ENCODE results near the gene ECD.

Gene ECD

DNA sequence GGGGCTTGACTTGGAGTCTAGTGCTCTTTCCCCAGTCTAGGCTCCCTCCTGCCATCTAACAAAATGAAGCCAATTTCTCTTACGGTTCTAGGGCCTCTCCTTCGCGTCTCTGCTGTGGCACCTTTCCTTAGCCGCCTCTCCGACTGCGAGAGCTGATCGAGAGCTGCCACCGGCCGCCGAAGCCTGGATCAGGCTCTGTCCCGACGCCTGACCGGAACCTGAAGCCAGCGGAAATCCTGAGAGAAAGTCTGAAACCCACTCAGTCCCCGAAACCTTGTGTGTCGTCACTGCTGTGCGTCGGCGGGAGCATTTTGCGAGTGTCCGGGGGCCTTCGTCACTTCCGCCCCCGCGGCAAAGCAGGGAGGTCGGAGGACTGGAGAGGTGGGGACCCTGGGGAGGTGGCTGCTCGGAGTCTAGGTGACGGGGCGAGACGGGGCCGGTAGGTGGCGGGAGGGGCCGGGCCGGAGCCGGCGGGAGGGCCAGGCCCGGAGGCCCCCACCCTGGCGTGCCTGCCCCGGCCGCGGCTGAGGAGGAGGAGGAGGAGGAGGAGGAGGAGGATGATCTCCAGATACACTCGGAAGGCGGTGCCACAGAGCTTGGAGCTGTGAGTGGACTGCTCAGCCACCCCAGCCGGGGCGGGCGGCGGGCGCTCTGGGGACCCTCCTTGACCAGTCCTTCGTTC is at the start of gene ECD, which contains the start of gene FAM149B1:
Gene ECD (minus strand): TSS at position 226 of the 682 bp plus-strand sequence. CDS start 4,071 bp downstream, outside the sequence.
Gene FAM149B1 (plus strand): TSS at position 337 of the 682 bp plus-strand sequence. CDS start 221 bp downstream, at position 558.
- DNase-seq = peak; percentile 95

DNA sequence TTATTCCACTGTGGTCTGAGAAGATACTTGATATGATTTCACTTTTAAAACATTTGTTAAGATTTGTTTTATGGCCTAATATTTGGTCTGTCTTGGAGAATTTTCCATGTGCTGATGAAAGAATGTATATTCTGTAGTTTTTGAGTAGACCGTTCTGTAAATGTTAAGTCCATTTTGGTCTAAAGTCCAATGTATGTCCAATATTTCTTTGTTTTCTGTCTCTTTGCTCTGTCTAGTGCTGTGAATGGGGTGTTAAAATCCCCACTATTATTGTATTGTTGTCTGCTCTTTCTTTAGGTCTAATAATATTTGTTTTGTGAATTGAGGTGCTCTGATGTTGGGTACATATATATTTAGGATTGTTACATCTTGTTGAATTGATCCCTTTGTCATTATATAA is 47.9 kb upstream of the ECD start:
- no peak for DNase-seq

- DNase-seq = no peak
Measured at GRCh38 chr10:73211106-73211811, 43.5 kb upstream of the ECD start.

- no peak for DNase-seq
Measured at GRCh38 chr10:73210395-73211105, 42.7 kb upstream of the ECD start.

- DNase-seq = peak; percentile 37
Measured at GRCh38 chr10:73209705-73210104, 41.9 kb upstream of the ECD start.

- no peak for DNase-seq
Measured at GRCh38 chr10:73207883-73208282, 40.1 kb upstream of the ECD start.

DNA sequence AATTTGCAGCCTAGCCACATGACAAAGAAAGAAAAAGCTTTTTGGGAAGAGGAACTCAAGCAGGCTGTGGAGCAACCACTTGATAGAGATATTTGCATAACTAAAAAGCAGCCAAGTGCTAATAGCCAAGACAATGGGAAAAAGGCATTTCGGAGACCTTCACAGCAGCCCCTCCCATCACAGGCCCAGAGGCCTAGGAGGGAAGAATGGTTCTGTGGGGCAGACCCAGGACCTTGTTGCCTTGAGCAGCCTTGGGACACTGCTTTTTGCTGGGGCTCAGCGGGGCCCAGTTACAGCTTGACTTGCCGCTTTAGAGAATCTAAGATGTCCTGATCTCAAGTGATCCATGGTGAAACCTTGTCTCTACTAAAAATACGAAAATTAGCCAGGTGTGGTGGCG is 38.6 kb upstream of the ECD start:
- DNase-seq = no peak

- DNase-seq = no peak
Measured at GRCh38 chr10:73205890-73206289, 38.1 kb upstream of the ECD start.

GRCh38 chr10:73205081-73205480 is 37.3 kb upstream of the ECD start:
- no peak for DNase-seq

DNA sequence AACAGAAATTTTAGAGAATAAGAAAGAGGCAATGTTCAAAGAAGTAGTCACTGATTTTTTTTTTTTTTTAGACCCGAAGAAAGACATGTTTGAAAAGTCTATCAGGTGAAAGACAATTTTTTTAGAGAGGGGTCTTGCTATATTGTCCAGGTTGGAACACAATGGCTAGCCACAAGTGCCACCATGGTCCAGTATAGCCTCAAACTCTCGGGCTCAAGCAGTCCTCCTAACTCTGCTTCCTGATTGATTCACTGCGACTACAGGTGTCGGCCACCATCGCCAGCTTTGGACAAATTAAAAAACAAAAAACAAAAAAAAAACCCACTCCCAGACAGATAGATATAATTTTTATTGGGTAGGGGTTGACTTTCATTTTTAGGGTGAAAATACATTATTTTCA is 22.4 kb upstream of the ECD start:
- no peak for DNase-seq

DNA sequence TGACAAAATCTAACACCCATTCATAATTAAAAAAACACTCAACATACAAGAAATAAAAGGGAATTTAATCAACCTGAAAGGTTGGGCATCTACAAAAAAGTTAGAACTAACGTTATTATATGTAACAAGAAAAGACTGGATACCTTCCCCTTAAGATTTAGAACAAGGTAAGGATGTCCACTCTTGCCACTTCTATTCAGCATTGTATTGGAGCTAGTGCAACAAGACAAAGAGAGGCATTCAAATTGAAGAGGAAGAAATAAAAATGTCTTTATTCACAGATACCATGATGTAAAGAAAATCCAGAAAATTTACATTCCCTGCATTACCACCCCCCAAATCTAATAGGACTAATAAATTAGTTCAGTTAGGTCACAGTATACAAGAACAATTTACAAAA is 18.5 kb upstream of the ECD start:
- DNase-seq = no peak

DNA sequence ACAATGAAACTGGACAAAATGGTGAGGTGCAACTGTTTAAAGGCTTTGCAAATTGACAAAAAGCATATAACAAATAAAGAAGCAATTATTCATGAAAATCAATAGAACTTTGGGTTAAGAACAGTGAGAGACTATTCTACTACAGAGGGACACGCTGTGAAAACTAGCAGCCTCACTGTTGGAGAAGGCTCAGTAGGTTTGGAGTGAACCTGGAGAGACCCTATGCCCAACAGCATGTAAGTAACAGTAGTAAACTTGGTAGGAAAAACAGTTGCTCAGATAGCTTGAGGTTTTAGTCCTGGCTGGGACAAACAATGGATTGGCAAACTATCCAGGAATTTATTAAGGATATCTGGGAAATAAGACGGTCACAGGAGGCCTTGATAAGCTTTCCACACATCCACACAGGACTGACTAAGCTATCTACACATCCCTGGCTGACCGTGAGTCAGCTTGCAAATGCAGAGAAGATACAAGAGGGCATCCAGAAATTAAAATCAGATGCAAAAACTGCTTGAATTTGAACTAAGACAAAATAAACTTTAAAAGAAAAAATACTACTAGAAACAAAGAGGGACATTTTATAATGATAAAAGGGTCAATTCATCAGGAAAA is 16.0 kb upstream of the ECD start:
- DNase-seq = peak; percentile 63

GRCh38 chr10:73182568-73182967 is 14.8 kb upstream of the ECD start:
- peak; percentile 56 for DNase-seq

- DNase-seq = no peak
Measured at GRCh38 chr10:73174148-73174925, 6.5 kb upstream of the ECD start.

DNA sequence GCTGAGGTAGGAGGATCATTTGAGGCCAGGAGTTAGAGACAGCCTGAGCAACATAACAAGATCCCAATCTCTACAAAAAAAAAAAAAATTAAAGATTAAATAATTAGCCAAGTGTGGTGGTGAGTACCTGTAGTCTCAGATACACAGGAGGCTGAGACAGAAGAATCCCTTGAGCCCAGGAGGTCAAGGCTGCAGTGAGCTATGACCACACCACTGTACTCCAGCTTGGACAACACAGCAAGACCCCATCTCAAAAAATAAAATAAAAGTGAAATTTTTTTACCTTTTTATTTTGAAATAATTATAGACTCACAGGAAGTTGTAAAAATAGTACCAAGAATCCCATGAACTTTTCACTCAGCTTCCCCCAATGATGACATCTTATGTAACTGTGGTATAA is 5.1 kb upstream of the ECD start:
- DNase-seq = no peak

DNA sequence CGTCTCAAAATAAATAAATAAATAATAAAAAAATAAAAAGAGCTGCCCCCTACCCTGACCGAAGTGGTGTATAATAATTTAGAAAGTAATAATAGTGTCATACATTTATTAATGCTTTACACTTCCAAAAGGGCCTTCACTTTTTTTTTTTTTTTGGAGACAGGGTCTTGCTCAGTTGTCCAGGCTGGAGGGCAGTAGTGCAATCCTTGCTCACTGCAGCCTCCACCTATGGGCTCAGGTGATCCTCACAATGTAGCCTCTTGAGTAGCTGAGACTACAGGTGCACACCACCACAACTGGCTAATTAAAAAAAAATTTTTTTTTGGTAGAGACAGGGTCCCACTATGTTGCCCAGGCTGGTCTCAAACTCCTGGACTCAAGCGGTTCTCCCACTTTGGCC is 1.5 kb upstream of the ECD start:
- no peak for DNase-seq

DNA sequence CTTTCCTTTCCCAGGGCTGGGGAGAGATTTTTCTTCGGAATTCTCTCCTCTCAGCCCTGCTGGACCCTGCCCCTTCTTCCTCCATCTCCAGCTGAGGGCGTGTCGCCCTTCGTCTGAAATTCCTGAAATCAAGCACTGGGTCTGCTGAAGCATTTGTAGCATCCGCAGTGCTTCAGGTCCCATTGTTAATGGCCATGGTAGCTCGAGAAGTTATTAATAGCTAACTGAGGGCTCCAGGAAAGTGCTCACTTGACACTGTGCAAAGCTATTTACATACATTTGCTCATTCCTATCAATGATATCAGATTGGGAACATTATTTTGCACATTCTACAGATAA is 626 bp upstream of the ECD start:
- no peak for DNase-seq

DNA sequence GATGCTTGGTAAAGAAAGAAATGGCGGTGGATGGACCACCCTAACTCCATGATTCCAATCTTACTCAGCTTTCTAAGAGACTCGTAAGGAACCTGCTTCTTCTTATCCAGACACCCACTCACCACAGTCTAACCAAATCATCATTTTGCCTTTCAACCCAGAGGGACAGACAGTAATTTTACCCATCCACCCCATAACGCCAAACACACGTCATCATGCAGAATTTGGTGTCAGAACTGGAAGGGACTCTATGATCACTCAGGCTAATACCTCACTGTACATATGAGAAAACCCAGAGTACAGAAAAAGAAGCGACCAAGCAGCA is 388 bp downstream of the ECD start:
- DNase-seq = peak; percentile 5

DNA sequence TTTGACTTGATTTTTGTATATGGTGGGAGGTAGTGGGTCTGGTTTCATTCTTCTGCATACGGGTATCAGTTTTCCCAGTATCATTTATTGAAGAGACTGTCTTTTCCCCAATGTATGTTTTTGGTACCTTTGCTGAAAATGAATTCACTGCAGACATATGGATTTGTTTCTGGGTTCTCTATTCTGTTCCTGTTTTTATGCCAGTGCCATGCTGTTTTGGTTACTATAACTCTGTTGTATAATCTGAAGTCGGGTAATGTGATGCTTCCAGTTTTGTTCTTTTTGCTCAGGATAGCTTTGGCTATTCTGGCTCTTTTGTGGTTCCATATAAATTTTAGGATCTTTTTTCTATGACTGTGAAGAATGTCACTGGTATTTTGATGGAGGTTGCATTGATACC is 836 bp downstream of the ECD start:
- no peak for DNase-seq

- peak; percentile 19 for DNase-seq
Measured at GRCh38 chr10:73163096-73163495, 4.7 kb downstream of the ECD start.

GRCh38 chr10:73161662-73162061 is 6.1 kb downstream of the ECD start:
- DNase-seq = no peak

- DNase-seq = no peak
Measured at GRCh38 chr10:73161079-73161478, 6.7 kb downstream of the ECD start.
